Right lobe of liver (tissue), 6 donors: ENCODE measurements around the gene SLC39A6. TPM values are rescaled to one million over a fixed set of nuclear protein-coding genes. Genes with fewer than 3 reads are reported as not detected.
A peak's percentile ranks its signal among the peaks of the same experiment; 100 is the strongest.
"Not testable (repeated sequence)": the region's sequence is repeated elsewhere in the genome, so short reads cannot be mapped to it uniquely, and the experiment has no call there.

Experiments used
- ATAC-seq, 4 donors: fragments of 200-7000 bp; cut with Tn5 transposase; one replicate each; pipeline ENCODE4 v1.9.1; 2020; ENCODE audit warnings: mild to moderate bottlenecking in 4 of 4, moderate library complexity in 4 of 4
- DNase-seq, 3 donors: peaks; one replicate each; pipeline ENCODE4 v3.0.0-alpha.2; 2020
- H3K27ac ChIP-seq, 3 donors: fragments of 200-600 bp; one replicate each; pipeline ENCODE4 v1.8.0; 2022
- H3K27me3 ChIP-seq, 2 donors: fragments of 200-600 bp; one replicate each; pipeline ENCODE4 v1.8.0; 2022
- H3K36me3 ChIP-seq, 4 donors: fragments of 200-600 bp; sonication (generic) in 1 of 4; one replicate each; pipeline versions ENCODE4 v1.5.1 to v1.8.0; 2017 to 2022; ENCODE audit warnings: control low read depth in 1 of 4
- H3K4me1 ChIP-seq, 4 donors: fragments of 200-600 bp; sonication (generic) in 1 of 4; one replicate each; pipeline versions ENCODE4 v1.5.1 to v1.8.0; 2017 to 2022; ENCODE audit warnings: control low read depth in 1 of 4
- H3K4me3 ChIP-seq, 3 donors: fragments of 200-600 bp; one replicate each; pipeline ENCODE4 v1.8.0; 2022
- H3K9me3 ChIP-seq, 4 donors: fragments of 200-600 bp; sonication (generic) in 1 of 4; one replicate each; pipeline versions ENCODE4 v1.5.1 to v1.8.0; 2017 to 2022; ENCODE audit warnings: control low read depth in 1 of 4
- POLR2A ChIP-seq: fragments of 450-650 bp; IDR thresholded peaks from one replicate; pipeline ENCODE4 v1.6.1; 2017; ENCODE audit warnings: antibody characterized with exemption, mild to moderate bottlenecking
- WGBS: methylation state at CpG from one replicate; pipeline ENCODE4 v1.1.6; 2018; ENCODE audit warnings: low coverage, low lambda C conversion rate; ENCODE audit not compliant: insufficient coverage; ENCODE audit errors: missing lambda C conversion rate; 5-methylcytosine and 5-hydroxymethylcytosine counted together
- intact Hi-C, 2 donors: fragments of 100-400 bp; cut with DNase I; formaldehyde crosslinking; loops; one replicate each; pipeline versions ENCODE4 v1.11.2 to v1.14.1; 2022
- total RNA-seq, 6 experiments: library from RNA; depleted of rRNA in 2 of 6; stranded (reverse); fragments of >200 nt in 2 of 6; fragmentation: NEBNext Ultra II Directional in 3 of 6; extraction: Animal tissue kit (Norgen Biotek cat#: 25700) in 3 of 6; gene quantifications; one replicate each; pipeline versions ENCODE4 v1.1.0 to v1.2.4, GENCODE V29; 2016 to 2023
- TF ChIP-seq, protein P1 (sequence below), 4 donors: fragments of 200-600 bp in 3 of 4; fragments of 450-650 bp in 1 of 4; IDR thresholded peaks; one replicate each; pipeline versions ENCODE4 v1.5.1 to v1.8.0; 2016 to 2022; ENCODE audit warnings: antibody characterized with exemption in 4 of 4, mild to moderate bottlenecking in 2 of 4
- donor health status: DM: no; HTN: yes; CAD: no.
- donor health status: DM: no; HTN: no; CAD: no.
- donor health status: DM: no; HTN: no; CAD: no.
- donor health status: DM: no; HTN: yes; CAD: no.
- donor health status: DM: no; HTN: yes; CAD: no.

SLC39A6 gene
- total RNA-seq, 6 experiments from 2014 or later, result 6.5 to 13.2 (median 8.7) TPM

GRCh38 chr18:36175481-36175880 is 46.3 kb upstream of the SLC39A6 start:
- no peak for DNase-seq
- intact Hi-C loops, result no loop called here
- TF ChIP-seq, protein P1, sequence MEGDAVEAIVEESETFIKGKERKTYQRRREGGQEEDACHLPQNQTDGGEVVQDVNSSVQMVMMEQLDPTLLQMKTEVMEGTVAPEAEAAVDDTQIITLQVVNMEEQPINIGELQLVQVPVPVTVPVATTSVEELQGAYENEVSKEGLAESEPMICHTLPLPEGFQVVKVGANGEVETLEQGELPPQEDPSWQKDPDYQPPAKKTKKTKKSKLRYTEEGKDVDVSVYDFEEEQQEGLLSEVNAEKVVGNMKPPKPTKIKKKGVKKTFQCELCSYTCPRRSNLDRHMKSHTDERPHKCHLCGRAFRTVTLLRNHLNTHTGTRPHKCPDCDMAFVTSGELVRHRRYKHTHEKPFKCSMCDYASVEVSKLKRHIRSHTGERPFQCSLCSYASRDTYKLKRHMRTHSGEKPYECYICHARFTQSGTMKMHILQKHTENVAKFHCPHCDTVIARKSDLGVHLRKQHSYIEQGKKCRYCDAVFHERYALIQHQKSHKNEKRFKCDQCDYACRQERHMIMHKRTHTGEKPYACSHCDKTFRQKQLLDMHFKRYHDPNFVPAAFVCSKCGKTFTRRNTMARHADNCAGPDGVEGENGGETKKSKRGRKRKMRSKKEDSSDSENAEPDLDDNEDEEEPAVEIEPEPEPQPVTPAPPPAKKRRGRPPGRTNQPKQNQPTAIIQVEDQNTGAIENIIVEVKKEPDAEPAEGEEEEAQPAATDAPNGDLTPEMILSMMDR (IDR thresholded peaks at IDR 0.05), result no peak
- TF ChIP-seq POLR2A, result no peak

GRCh38 chr18:36169938-36170337 is 40.8 kb upstream of the SLC39A6 start:
- Histone ChIP-seq H3K9me3 (no peaks in the 10 kb centered on the region), H3K27me3 (no peaks in the 10 kb centered on the region), H3K4me1 (peaks cover 0 to 14% (median 2%) of the 10 kb centered on the region in 4 donors), H3K4me3 (no peak overlapping the region), H3K36me3 (peaks cover 0 to 63% (median 12%) of the 10 kb centered on the region in 4 donors), H3K27ac (no peak overlapping the region)
- WGBS, result 88% methylated on average over 4 of the region's 5 CpGs
- ATAC-seq (no peak), DNase-seq (no peak)
- no peak for TF ChIP-seq POLR2A
- TF ChIP-seq, protein P1 (IDR thresholded peaks at IDR 0.05), result no peak
- intact Hi-C loops, result no loop called here

More at GRCh38 chr18:36175481-36175880, 46.3 kb upstream of the SLC39A6 start:
- Histone ChIP-seq H3K9me3 (no peaks in the 10 kb centered on the region), H3K27ac (peak overlapping the region; percentile 49 to 96 (median 92)), H3K4me3 (no peak overlapping the region), H3K27me3 (no peaks in the 10 kb centered on the region), H3K36me3 (peaks cover 0 to 42% (median 9%) of the 10 kb centered on the region in 4 donors), H3K4me1 (peaks cover 0 to 28% (median 8%) of the 10 kb centered on the region in 4 donors)
- WGBS, result 24% methylated on average over 1 of the region's 1 CpG
- ATAC-seq, result peak; percentile 34 to 54 (median 48)

- DNase-seq, H3K4me3 ChIP-seq, H3K9me3 ChIP-seq, intact Hi-C loops, H3K27ac ChIP-seq, ATAC-seq, H3K27me3 ChIP-seq: not testable (repeated sequence)
- Histone ChIP-seq H3K4me1 (peaks cover 0 to 24% (median 3%) of the 10 kb centered on the region in 4 donors), H3K36me3 (peaks cover 0 to 50% (median 12%) of the 10 kb centered on the region in 4 donors)
- 71% methylated on average over 3 of the region's 3 CpGs for WGBS
These were observed 39.2 kb upstream of the SLC39A6 start for GRCh38 chr18:36168296-36168695.

GRCh38 chr18:36167692-36168218 is 38.6 kb upstream of the SLC39A6 start:
- Histone ChIP-seq H3K27me3 (no peaks in the 10 kb centered on the region), H3K4me3 (no peak overlapping the region), H3K27ac (no peak overlapping the region), H3K36me3 (peaks cover 0 to 47% (median 13%) of the 10 kb centered on the region in 4 donors), H3K9me3 (no peaks in the 10 kb centered on the region), H3K4me1 (peaks cover 0 to 24% (median 3%) of the 10 kb centered on the region in 4 donors)
- 100% methylated on average over 1 of the region's 3 CpGs for WGBS
- no peak for ATAC-seq
- TF ChIP-seq, protein P1 (IDR thresholded peaks at IDR 0.05), result no peak
- TF ChIP-seq POLR2A, result no peak
- intact Hi-C loops, result no loop called here
- no peak for DNase-seq

- ATAC-seq, result no peak
- TF ChIP-seq, protein P1 (IDR thresholded peaks at IDR 0.05), result no peak
- no peak for TF ChIP-seq POLR2A
- Histone ChIP-seq H3K36me3 (peaks cover 0 to 42% (median 8%) of the 10 kb centered on the region in 4 donors), H3K4me3 (no peak overlapping the region), H3K9me3 (no peaks in the 10 kb centered on the region), H3K4me1 (peaks cover 0 to 64% (median 11%) of the 10 kb centered on the region in 4 donors), H3K27me3 (no peaks in the 10 kb centered on the region), H3K27ac (no peak overlapping the region)
- intact Hi-C loops, result no loop called here
- no peak for DNase-seq
- 58% methylated on average over 1 of the region's 1 CpG for WGBS
These were observed 33.8 kb upstream of the SLC39A6 start for GRCh38 chr18:36162981-36163380.
